HEK293 (cell line): ENCODE measurements around the gene ANKRD11.

Experiments
- CTCF ChIA-PET: fragments of 350-600 bp; formaldehyde crosslinking; extraction: SDS; loops from one replicate; lab custom pipeline; 2021; ENCODE audit warnings: antibody characterized with exemption; lab: Yijun Ruan, JAX
- POLR2A ChIA-PET: fragments of 300-600 bp; formaldehyde crosslinking; extraction: SDS; loops from one replicate; lab custom pipeline; 2020; ENCODE audit warnings: antibody characterized with exemption, inconsistent platforms; lab: Yijun Ruan, JAX
- H3K27ac ChIP-seq: fragments of 200-500 bp; sonication (Bioruptor generic); 2 replicates; pipeline ENCODE4 v1.5.1; 2014; ENCODE audit warnings: low read depth, low read length, control low read depth, inconsistent platforms; ENCODE audit errors: extremely low read depth
- H3K36me3 ChIP-seq, 2 experiments: fragments of 200-500 bp in 1 of 2; sonication (Bioruptor generic) in 1 of 2; 1 replicate in 1 of 2; 2 replicates in 1 of 2; pipeline ENCODE4 v1.5.1; 2014 to 2017; ENCODE audit warnings: inconsistent platforms in 2 of 2, low read length in 2 of 2; ENCODE audit not compliant: control insufficient read depth in 2 of 2, insufficient read depth in 1 of 2
- H3K4me1 ChIP-seq: fragments of 200-500 bp; sonication (Bioruptor generic); 2 replicates; pipeline ENCODE4 v1.5.1; 2014; ENCODE audit warnings: mild to moderate bottlenecking, low read length, inconsistent platforms; ENCODE audit not compliant: control insufficient read depth, insufficient read depth
- H3K4me3 ChIP-seq: 2 replicates; pipeline ENCODE4 v1.5.1; 2011; ENCODE audit warnings: low read depth, mild to moderate bottlenecking, control low read depth, low read length, moderate library complexity
- H3K9me3 ChIP-seq: fragments of 200-500 bp; sonication (Bioruptor generic); 2 replicates; pipeline ENCODE4 v1.5.1; 2014; ENCODE audit warnings: low read depth, low read length, inconsistent platforms; ENCODE audit not compliant: control insufficient read depth, insufficient read depth
- BCL11B ChIP-seq: fragments of 450-650 bp; formaldehyde crosslinking; IDR thresholded peaks from 2 replicates; pipeline ENCODE4 v1.5.1; 2016; ENCODE audit warnings: low read depth, missing biosample characterization, missing genetic modification characterization
- GLI2 ChIP-seq: fragments of 450-650 bp; formaldehyde crosslinking; IDR thresholded peaks from 2 replicates; pipeline ENCODE4; 2017; ENCODE audit warnings: missing biosample characterization, missing genetic modification characterization, low read depth, borderline replicate concordance
- MEIS1 ChIP-seq: sonication (generic); formaldehyde crosslinking; IDR thresholded peaks from 2 replicates; pipeline ENCODE4 v1.8.1; 2022; ENCODE audit warnings: missing genetic modification reagents, mild to moderate bottlenecking, borderline replicate concordance
- MYNN ChIP-seq: fragments of 450-650 bp; formaldehyde crosslinking; IDR thresholded peaks from 2 replicates; pipeline ENCODE4 v1.5.1; 2016; ENCODE audit warnings: missing biosample characterization, missing genetic modification characterization, borderline replicate concordance
- SP7 ChIP-seq: fragments of 450-650 bp; formaldehyde crosslinking; IDR thresholded peaks from 2 replicates; pipeline ENCODE4 v1.5.1; 2016; ENCODE audit warnings: missing biosample characterization, missing genetic modification characterization
- ZBTB1 ChIP-seq: fragments of 450-650 bp; formaldehyde crosslinking; IDR thresholded peaks from 2 replicates; pipeline ENCODE4 v1.5.1; 2016; ENCODE audit warnings: missing biosample characterization, missing genetic modification characterization
- ZBTB17 ChIP-seq: fragments of 450-650 bp; formaldehyde crosslinking; IDR thresholded peaks from 2 replicates; pipeline ENCODE4 v1.5.1; 2016; ENCODE audit warnings: missing biosample characterization, missing genetic modification characterization
- ZBTB21 ChIP-seq: fragments of 450-650 bp; formaldehyde crosslinking; IDR thresholded peaks from 2 replicates; pipeline ENCODE4 v1.5.1; 2017; ENCODE audit warnings: missing biosample characterization, missing genetic modification characterization
- ZBTB8A ChIP-seq: fragments of 450-650 bp; formaldehyde crosslinking; IDR thresholded peaks from 2 replicates; pipeline ENCODE4 v1.5.1; 2016; ENCODE audit warnings: missing biosample characterization, missing genetic modification characterization
- ZNF16 ChIP-seq: fragments of 450-650 bp; formaldehyde crosslinking; IDR thresholded peaks from 2 replicates; pipeline ENCODE4 v1.5.1; 2016; ENCODE audit warnings: low read depth, missing biosample characterization, missing genetic modification characterization
- ZNF37A ChIP-seq: fragments of 450-650 bp; IDR thresholded peaks from 2 replicates; pipeline ENCODE4 v1.5.1; 2018; ENCODE audit warnings: missing biosample characterization, missing genetic modification characterization
- ZNF404 ChIP-seq: fragments of 450-650 bp; formaldehyde crosslinking; IDR thresholded peaks from 2 replicates; pipeline ENCODE4 v1.5.1; 2017; ENCODE audit warnings: missing biosample characterization, missing genetic modification characterization
- ZNF558 ChIP-seq: fragments of 450-650 bp; formaldehyde crosslinking; IDR thresholded peaks from 2 replicates; pipeline ENCODE4 v1.5.1; 2016; ENCODE audit warnings: missing biosample characterization, missing genetic modification characterization
- ZNF571 ChIP-seq: fragments of 450-650 bp; formaldehyde crosslinking; IDR thresholded peaks from 2 replicates; pipeline ENCODE4 v1.5.0; 2017; ENCODE audit warnings: missing biosample characterization, missing genetic modification characterization
- ZNF600 ChIP-seq: fragments of 450-650 bp; formaldehyde crosslinking; IDR thresholded peaks from 2 replicates; pipeline ENCODE4 v1.5.1; 2016; ENCODE audit warnings: missing biosample characterization, missing genetic modification characterization
- ZNF610 ChIP-seq: fragments of 450-650 bp; formaldehyde crosslinking; IDR thresholded peaks from 2 replicates; pipeline ENCODE4 v1.5.1; 2016; ENCODE audit warnings: missing biosample characterization, missing genetic modification characterization, borderline replicate concordance
- ZNF629 ChIP-seq: fragments of 450-650 bp; formaldehyde crosslinking; IDR thresholded peaks from 2 replicates; pipeline ENCODE4 v1.5.1; 2017; ENCODE audit warnings: missing biosample characterization, missing genetic modification characterization
- ZNF768 ChIP-seq: fragments of 450-650 bp; formaldehyde crosslinking; IDR thresholded peaks from 2 replicates; pipeline ENCODE4 v1.5.1; 2018; ENCODE audit warnings: missing biosample characterization, mild to moderate bottlenecking, missing genetic modification characterization
- ZNF785 ChIP-seq: fragments of 450-650 bp; formaldehyde crosslinking; IDR thresholded peaks from 2 replicates; pipeline ENCODE4 v1.5.1; 2016; ENCODE audit warnings: missing biosample characterization, missing genetic modification characterization
- ZNF791 ChIP-seq: fragments of 450-650 bp; formaldehyde crosslinking; IDR thresholded peaks from 2 replicates; pipeline ENCODE4 v1.5.1; 2016; ENCODE audit warnings: missing biosample characterization, missing genetic modification characterization
- TF ChIP-seq, protein P1 (sequence below): fragments of 450-650 bp; formaldehyde crosslinking; IDR thresholded peaks from 2 replicates; pipeline ENCODE4; 2016; ENCODE audit warnings: missing biosample characterization, missing genetic modification characterization
- TF ChIP-seq, protein P2 (sequence below): fragments of 450-650 bp; formaldehyde crosslinking; IDR thresholded peaks from 2 replicates; pipeline ENCODE4 v1.5.1; 2017; ENCODE audit warnings: missing biosample characterization, missing genetic modification characterization
- TF ChIP-seq, protein P3 (sequence below): fragments of 450-650 bp; formaldehyde crosslinking; IDR thresholded peaks from 2 replicates; pipeline ENCODE4 v1.5.1; 2016; ENCODE audit warnings: missing biosample characterization, missing genetic modification characterization, borderline replicate concordance

The ANKRD11 gene

DNA sequence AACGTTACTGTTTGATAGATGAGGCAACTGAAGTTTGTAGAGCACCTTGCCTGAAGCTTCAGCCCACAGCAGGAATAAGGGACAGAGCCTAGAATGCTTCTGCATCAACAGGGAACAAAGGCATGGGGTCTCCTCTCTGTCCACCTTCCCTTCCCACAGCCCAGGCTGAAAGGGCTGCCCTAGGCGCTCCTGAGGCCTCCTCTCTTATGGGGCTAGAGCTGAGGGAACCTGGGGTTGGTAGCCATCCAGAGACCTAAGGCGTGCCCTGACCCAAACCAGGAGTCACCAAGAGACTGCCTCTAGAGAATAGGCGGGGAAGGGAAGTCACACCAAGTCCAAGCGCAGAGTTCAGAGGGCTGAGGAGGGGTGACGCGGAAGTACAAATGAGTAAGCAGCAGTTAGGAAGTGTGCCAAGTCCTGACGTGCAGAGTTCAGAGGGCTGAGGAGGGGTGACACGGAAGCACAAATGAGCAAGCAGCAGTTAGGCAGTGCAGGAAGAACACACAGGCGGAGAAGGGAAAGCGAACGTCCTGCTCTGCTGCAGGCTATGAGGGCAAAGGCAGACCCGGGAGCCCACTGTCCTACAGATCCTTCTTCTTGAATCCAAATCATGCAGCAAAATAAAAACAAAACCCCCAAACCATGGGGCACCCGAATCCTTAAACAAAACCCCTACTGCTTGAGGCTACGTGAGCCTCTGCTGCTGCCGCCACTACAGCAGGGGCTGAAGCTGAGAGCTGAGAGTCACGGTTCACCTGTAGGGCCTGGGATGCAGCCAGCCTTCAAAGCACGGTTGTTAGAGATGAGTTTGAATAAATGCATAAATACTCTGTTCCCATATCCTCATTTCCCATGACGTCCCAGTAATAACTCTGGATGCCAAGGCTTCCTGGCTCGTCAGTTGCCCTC is 15.1 kb upstream of the ANKRD11 start (continued):
- TF ChIP-seq, protein P1, sequence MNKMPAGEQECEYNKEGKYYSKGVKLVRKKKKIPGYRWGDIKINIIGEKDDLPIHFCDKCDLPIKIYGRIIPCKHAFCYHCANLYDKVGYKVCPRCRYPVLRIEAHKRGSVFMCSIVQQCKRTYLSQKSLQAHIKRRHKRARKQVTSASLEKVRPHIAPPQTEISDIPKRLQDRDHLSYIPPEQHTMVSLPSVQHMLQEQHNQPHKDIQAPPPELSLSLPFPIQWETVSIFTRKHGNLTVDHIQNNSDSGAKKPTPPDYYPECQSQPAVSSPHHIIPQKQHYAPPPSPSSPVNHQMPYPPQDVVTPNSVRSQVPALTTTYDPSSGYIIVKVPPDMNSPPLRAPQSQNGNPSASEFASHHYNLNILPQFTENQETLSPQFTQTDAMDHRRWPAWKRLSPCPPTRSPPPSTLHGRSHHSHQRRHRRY (tag by site-specific recombination): no peak
- TF ChIP-seq ZBTB8A (tag by site-specific recombination): peak; percentile 78
- no peak for TF ChIP-seq MEIS1 (CRISPR knock-in tag)
- peak; percentile 68; the same call in 1 of the 2 replicates for TF ChIP-seq ZBTB21 (tag by site-specific recombination)
- no peak for TF ChIP-seq ZNF571 (tag by site-specific recombination)
- TF ChIP-seq ZNF791 (tag by site-specific recombination): no peak
- no peak for TF ChIP-seq BCL11B
- peak; percentile 77 for TF ChIP-seq SP7 (tag by site-specific recombination)
- no peak for TF ChIP-seq ZNF404 (tag by site-specific recombination)
- no peak for TF ChIP-seq MYNN (tag by site-specific recombination)
- TF ChIP-seq ZNF768 (tag by site-specific recombination): no peak
- peak; percentile 81; the same call in 1 of the 2 replicates for TF ChIP-seq ZNF600
- no peak for TF ChIP-seq ZNF558
- TF ChIP-seq GLI2 (tag by site-specific recombination): no peak
- TF ChIP-seq, protein P2, sequence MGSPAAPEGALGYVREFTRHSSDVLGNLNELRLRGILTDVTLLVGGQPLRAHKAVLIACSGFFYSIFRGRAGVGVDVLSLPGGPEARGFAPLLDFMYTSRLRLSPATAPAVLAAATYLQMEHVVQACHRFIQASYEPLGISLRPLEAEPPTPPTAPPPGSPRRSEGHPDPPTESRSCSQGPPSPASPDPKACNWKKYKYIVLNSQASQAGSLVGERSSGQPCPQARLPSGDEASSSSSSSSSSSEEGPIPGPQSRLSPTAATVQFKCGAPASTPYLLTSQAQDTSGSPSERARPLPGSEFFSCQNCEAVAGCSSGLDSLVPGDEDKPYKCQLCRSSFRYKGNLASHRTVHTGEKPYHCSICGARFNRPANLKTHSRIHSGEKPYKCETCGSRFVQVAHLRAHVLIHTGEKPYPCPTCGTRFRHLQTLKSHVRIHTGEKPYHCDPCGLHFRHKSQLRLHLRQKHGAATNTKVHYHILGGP (tag by site-specific recombination): no peak
- peak; percentile 80 for TF ChIP-seq ZNF629
- TF ChIP-seq ZNF37A (tag by site-specific recombination): no peak
- TF ChIP-seq ZNF610 (tag by site-specific recombination): no peak
- no peak for TF ChIP-seq ZNF785 (tag by site-specific recombination)
- peak; percentile 88 for TF ChIP-seq ZBTB17 (tag by site-specific recombination)
- TF ChIP-seq ZNF16 (tag by site-specific recombination): no peak
- no peak for TF ChIP-seq ZBTB1 (tag by site-specific recombination)

DNA sequence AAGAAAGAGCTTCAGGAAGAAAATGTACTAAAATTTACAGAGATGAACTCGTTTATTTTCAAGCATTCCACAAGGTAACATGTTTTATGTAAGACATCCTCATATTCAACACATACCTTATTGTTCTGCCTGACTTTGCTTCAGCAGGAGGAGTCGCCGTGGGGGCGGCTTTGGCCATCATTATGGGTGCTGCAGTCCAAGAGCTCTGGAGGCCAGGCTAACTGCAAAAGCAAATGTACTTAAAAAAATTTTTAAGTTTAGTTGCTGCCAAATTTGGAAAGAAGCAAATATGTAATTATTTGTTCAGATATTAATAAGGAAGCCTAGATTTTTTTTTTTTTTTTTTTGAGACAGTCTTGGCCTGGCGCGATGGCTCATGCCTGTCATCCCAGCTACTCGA is 13.7 kb upstream of the ANKRD11 start:
- H3K27ac ChIP-seq: no peak overlapping the region
- TF ChIP-seq ZNF600: no peak
- TF ChIP-seq, protein P3, sequence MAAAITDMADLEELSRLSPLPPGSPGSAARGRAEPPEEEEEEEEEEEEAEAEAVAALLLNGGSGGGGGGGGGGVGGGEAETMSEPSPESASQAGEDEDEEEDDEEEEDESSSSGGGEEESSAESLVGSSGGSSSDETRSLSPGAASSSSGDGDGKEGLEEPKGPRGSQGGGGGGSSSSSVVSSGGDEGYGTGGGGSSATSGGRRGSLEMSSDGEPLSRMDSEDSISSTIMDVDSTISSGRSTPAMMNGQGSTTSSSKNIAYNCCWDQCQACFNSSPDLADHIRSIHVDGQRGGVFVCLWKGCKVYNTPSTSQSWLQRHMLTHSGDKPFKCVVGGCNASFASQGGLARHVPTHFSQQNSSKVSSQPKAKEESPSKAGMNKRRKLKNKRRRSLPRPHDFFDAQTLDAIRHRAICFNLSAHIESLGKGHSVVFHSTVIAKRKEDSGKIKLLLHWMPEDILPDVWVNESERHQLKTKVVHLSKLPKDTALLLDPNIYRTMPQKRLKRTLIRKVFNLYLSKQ (tag by site-specific recombination): no peak
- no peaks in the 10 kb centered on the region for H3K9me3 ChIP-seq
- H3K4me3 ChIP-seq: no peak overlapping the region
- ChIA-PET CTCF (interaction anchor here (0.6 to 0.9 kb wide), 2 partner anchors 12 to 144 kb away, joined by 3 to 5 read pairs; no protein-coding TSS in a partner anchor), POLR2A (no interaction called here)
- H3K36me3 ChIP-seq: no peaks in the 10 kb centered on the region
- H3K4me1 ChIP-seq: no peaks in the 10 kb centered on the region
